Peyer's patch (tissue), 4 donors: Measurements from ENCODE around the gene ZNF775.

Experiments used
- CTCF ChIP-seq, 6 experiments: fragments of 450-650 bp in 4 of 6; fragments of 200-600 bp in 2 of 6; sonication (generic) in 1 of 6; IDR thresholded peaks; one replicate each; pipeline ENCODE4 v1.5.1; 2017 to 2019; ENCODE audit warnings: antibody characterized with exemption in 6 of 6, mild to moderate bottlenecking in 3 of 6, moderate library complexity in 1 of 6
- POLR2A ChIP-seq, 2 donors: fragments of 450-650 bp; IDR thresholded peaks; one replicate each; pipeline ENCODE4 v1.5.1; 2017; ENCODE audit warnings: antibody characterized with exemption in 2 of 2, mild to moderate bottlenecking in 2 of 2, moderate library complexity in 2 of 2

GRCh38 chr7:150417863-150418262 lies 38.7 kb downstream of the ZNF775 start:
- TF ChIP-seq CTCF (IDR thresholded peaks at IDR 0.05) (no peak), POLR2A (IDR thresholded peaks at IDR 0.05) (no peak)
